H1 (cell line): ENCODE results near the gene IL4. TPM values are rescaled to one million over a fixed set of nuclear protein-coding genes. Genes with fewer than 3 reads are reported as not detected.

Experiments used
- BCL11A ChIP-seq, 2 experiments: IDR thresholded peaks; one replicate each; pipeline ENCODE4 v1.6.1; 2011; ENCODE audit warnings: low read depth in 2 of 2, low read length in 2 of 2, mild to moderate bottlenecking in 2 of 2
- CREB1 ChIP-seq: IDR thresholded peaks from 2 replicates; pipeline ENCODE4 v1.6.1; 2012; ENCODE audit warnings: inconsistent platforms
- E2F6 ChIP-seq: IDR thresholded peaks from 2 replicates; pipeline ENCODE4 v1.6.1; 2012; ENCODE audit warnings: inconsistent platforms
- HDAC2 ChIP-seq, 2 experiments: fragments of 300-600 bp in 1 of 2; sonication (generic) in 1 of 2; IDR thresholded peaks; 2 replicates each; pipeline ENCODE4 v1.6.1; 2011 to 2012; ENCODE audit warnings: low read depth in 2 of 2, low read length in 2 of 2, mild to moderate bottlenecking in 2 of 2, moderate library complexity in 2 of 2, borderline replicate concordance in 1 of 2, inconsistent platforms in 1 of 2
- NRF1 ChIP-seq: IDR thresholded peaks from 2 replicates; pipeline ENCODE4 v1.6.1; 2011; ENCODE audit warnings: mild to moderate bottlenecking, low read depth, low read length, improper control_type of control experiment
- SAP30 ChIP-seq: fragments of 300-600 bp; sonication (generic); IDR thresholded peaks from 2 replicates; pipeline ENCODE4 v1.7.1; 2012; ENCODE audit warnings: low read length, moderate library complexity, mild to moderate bottlenecking, inconsistent platforms; ENCODE audit not compliant: insufficient read depth, insufficient replicate concordance
- SIX5 ChIP-seq: IDR thresholded peaks from 2 replicates; pipeline ENCODE4 v1.6.1; 2011; ENCODE audit warnings: mild to moderate bottlenecking, low read depth, low read length
- TCF12 ChIP-seq: IDR thresholded peaks from 2 replicates; pipeline ENCODE4 v1.6.1; 2011; ENCODE audit warnings: low read depth, mild to moderate bottlenecking, low read length
- USF2 ChIP-seq: IDR thresholded peaks from 2 replicates; pipeline ENCODE4 v1.6.1; 2011; ENCODE audit warnings: low read length, improper control_type of control experiment
- polyA plus RNA-seq, 7 experiments: library from polyadenylated mRNA; depleted of rRNA in 3 of 7; stranded (reverse) in 5 of 7; unstranded in 2 of 7; fragments of >200 nt in 5 of 7; fragments of 200-250 nt in 2 of 7; gene quantifications; 1 replicate in 5 of 7; 2 replicates in 1 of 7; 4 replicates in 1 of 7; pipeline versions ENCODE4 v1.2.1 to v1.2.3, GENCODE V29; 2011 to 2013; ENCODE audit warnings: missing spikeins in 2 of 7, mixed read lengths in 2 of 7
- total RNA-seq: library from RNA; stranded (reverse); fragmentation: NEBNext Ultra II Directional; extraction: Animal tissue kit (Norgen Biotek cat#: 25700); gene quantifications from 2 replicates; pipeline ENCODE4 v1.2.1, GENCODE V29; 2021

IL4 gene
- total and polyA plus RNA-seq, 2 of the 8 experiments (the other 6 are each of a cell fraction or from before 2014, with no cell fraction given) = not detected

GRCh38 chr5:132667761-132668705 is 5.8 kb upstream of the IL4 start (continued):
- no peak for TF ChIP-seq USF2
- no peak for TF ChIP-seq HDAC2 (IDR thresholded peaks at IDR 0.05; ENCODE audit: borderline replicate concordance in 1 of 2, low read depth in 2 of 2, low read length in 2 of 2)
- no peak for TF ChIP-seq SIX5
- TF ChIP-seq TCF12 = no peak
- no peak for TF ChIP-seq CREB1
- TF ChIP-seq BCL11A (IDR thresholded peaks at IDR 0.05; ENCODE audit: low read depth in 2 of 2, low read length in 2 of 2) = no peak
- TF ChIP-seq NRF1 = no peak
- TF ChIP-seq E2F6 = no peak
- no peak for TF ChIP-seq SAP30
